ENCODE results near the gene PXDN.

Gene PXDN

GRCh38 chr2:1751767-1752725 lies 7.7 kb upstream of the PXDN start:
- DNase-seq, result no peak

GRCh38 chr2:1750933-1751766 lies 6.8 kb upstream of the PXDN start:
- peak; percentile 26 to 40 for DNase-seq

GRCh38 chr2:1750270-1750932 lies 6.1 kb upstream of the PXDN start:
- DNase-seq, result no peak

- no peak for DNase-seq
Measured at GRCh38 chr2:1749489-1750119, 5.3 kb upstream of the PXDN start.

GRCh38 chr2:1748741-1749488 lies 4.6 kb upstream of the PXDN start:
- no peak for DNase-seq

- DNase-seq, result no peak
Measured at GRCh38 chr2:1748176-1748740, 3.9 kb upstream of the PXDN start.

GRCh38 chr2:1747065-1747941 lies 3.0 kb upstream of the PXDN start:
- no peak for DNase-seq

- no peak for DNase-seq
Measured at GRCh38 chr2:1746174-1747064, 2.1 kb upstream of the PXDN start.

GRCh38 chr2:1745171-1746023 lies 1.1 kb upstream of the PXDN start:
- DNase-seq, result no peak

GRCh38 chr2:1744151-1744445 lies 217 bp downstream of the PXDN start:
- no peak for DNase-seq

GRCh38 chr2:1743396-1744150 lies 742 bp downstream of the PXDN start:
- DNase-seq, result no peak

- DNase-seq, result peak in 1 of 2 experiments; percentile 8
Measured at GRCh38 chr2:1742681-1743395, 1.5 kb downstream of the PXDN start.

- no peak for DNase-seq
Measured at GRCh38 chr2:1742301-1742680, 2.0 kb downstream of the PXDN start.

GRCh38 chr2:1741851-1742250 lies 2.5 kb downstream of the PXDN start:
- no peak for DNase-seq

GRCh38 chr2:1740716-1741589 lies 3.4 kb downstream of the PXDN start:
- no peak for DNase-seq

All from activated CD4-positive, alpha-beta T cell treated with anti-CD3 and anti-CD28 coated beads, Interleukin-2, amount 50 U/mL, for 48 hours (primary cell).